Epithelial cell of esophagus (primary cell): ENCODE data around the gene NR1D2.

ENCODE experiments used
- DNase-seq: peaks from one replicate; pipeline ENCODE4 v3.0.0; 2010; ENCODE audit warnings: low read depth
- H3K4me3 ChIP-seq: 2 replicates; pipeline ENCODE4 v1.5.1; 2011; ENCODE audit warnings: mild to moderate bottlenecking, low read length, control low read depth
- TF ChIP-seq, protein P1 (sequence below): IDR thresholded peaks from 2 replicates; pipeline ENCODE4 v1.5.1; 2011; ENCODE audit warnings: low read depth, mild to moderate bottlenecking, low read length, control low read depth, inconsistent platforms; ENCODE audit not compliant: insufficient read depth; ENCODE audit errors: missing control alignments

Gene NR1D2

GRCh38 chr3:23952646-23953045 lies 7.6 kb downstream of the NR1D2 start:
- no peak for DNase-seq
- TF ChIP-seq, protein P1, sequence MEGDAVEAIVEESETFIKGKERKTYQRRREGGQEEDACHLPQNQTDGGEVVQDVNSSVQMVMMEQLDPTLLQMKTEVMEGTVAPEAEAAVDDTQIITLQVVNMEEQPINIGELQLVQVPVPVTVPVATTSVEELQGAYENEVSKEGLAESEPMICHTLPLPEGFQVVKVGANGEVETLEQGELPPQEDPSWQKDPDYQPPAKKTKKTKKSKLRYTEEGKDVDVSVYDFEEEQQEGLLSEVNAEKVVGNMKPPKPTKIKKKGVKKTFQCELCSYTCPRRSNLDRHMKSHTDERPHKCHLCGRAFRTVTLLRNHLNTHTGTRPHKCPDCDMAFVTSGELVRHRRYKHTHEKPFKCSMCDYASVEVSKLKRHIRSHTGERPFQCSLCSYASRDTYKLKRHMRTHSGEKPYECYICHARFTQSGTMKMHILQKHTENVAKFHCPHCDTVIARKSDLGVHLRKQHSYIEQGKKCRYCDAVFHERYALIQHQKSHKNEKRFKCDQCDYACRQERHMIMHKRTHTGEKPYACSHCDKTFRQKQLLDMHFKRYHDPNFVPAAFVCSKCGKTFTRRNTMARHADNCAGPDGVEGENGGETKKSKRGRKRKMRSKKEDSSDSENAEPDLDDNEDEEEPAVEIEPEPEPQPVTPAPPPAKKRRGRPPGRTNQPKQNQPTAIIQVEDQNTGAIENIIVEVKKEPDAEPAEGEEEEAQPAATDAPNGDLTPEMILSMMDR = no peak
- H3K4me3 ChIP-seq = no peak overlapping the region

GRCh38 chr3:23953523-23953922 lies 8.4 kb downstream of the NR1D2 start:
- no peak overlapping the region for H3K4me3 ChIP-seq
- TF ChIP-seq, protein P1 = no peak
- DNase-seq = no peak

- no peak for DNase-seq
- TF ChIP-seq, protein P1 = no peak
- no peak overlapping the region for H3K4me3 ChIP-seq
These were observed 9.1 kb downstream of the NR1D2 start for GRCh38 chr3:23954144-23954543.

- no peak for DNase-seq
- TF ChIP-seq, protein P1 = no peak
- H3K4me3 ChIP-seq = no peak overlapping the region
These were observed 11.6 kb downstream of the NR1D2 start for GRCh38 chr3:23956701-23957100.

GRCh38 chr3:23959135-23959900 lies 14.2 kb downstream of the NR1D2 start:
- TF ChIP-seq, protein P1 = no peak
- H3K4me3 ChIP-seq = no peak overlapping the region
- peak; percentile 93 for DNase-seq

GRCh38 chr3:23960649-23961048 lies 15.6 kb downstream of the NR1D2 start:
- DNase-seq = no peak
- TF ChIP-seq, protein P1 = no peak
- no peak overlapping the region for H3K4me3 ChIP-seq

- TF ChIP-seq, protein P1 = no peak
- H3K4me3 ChIP-seq = no peak overlapping the region
- DNase-seq = peak; percentile 86
These were observed 16.0 kb downstream of the NR1D2 start for GRCh38 chr3:23961066-23961465.
